Activated CD4-positive, alpha-beta T cell treated with anti-CD3 and anti-CD28 coated beads for 36 hours (primary cell): ENCODE measurements around the gene CNOT1. TPM values are rescaled to one million over a fixed set of nuclear protein-coding genes. Genes with fewer than 3 reads are reported as not detected.

Source experiments
- ATAC-seq: fragments of 200-7000 bp; cut with Tn5 transposase; one replicate; pipeline ENCODE4 v1.10.0; 2021; ENCODE audit warnings: mild to moderate bottlenecking, moderate library complexity
- CTCF ChIA-PET: fragments of 350-600 bp; sonication (Branson Sonifier 250); formaldehyde crosslinking; loops from one replicate; lab custom pipeline; 2021; ENCODE audit warnings: antibody characterized with exemption; lab: Charles Lee
- POLR2A ChIA-PET: fragments of 350-600 bp; sonication (Branson Sonifier 250); formaldehyde crosslinking; loops from one replicate; lab custom pipeline; 2021; ENCODE audit warnings: antibody characterized with exemption, inconsistent platforms; lab: Charles Lee
- DNase-seq: peaks from one replicate; pipeline ENCODE4 v3.0.0-alpha.2; 2020
- H3K27ac Mint-ChIP-seq: one replicate; pipeline ENCODE4 v1.8.0; 2021; ENCODE audit warnings: mixed read lengths
- H3K27me3 Mint-ChIP-seq: one replicate; pipeline ENCODE4 v1.8.0; 2021; ENCODE audit warnings: mixed read lengths
- H3K36me3 Mint-ChIP-seq: one replicate; pipeline ENCODE4 v1.8.0; 2021; ENCODE audit warnings: low read depth, mixed read lengths
- H3K4me1 Mint-ChIP-seq: one replicate; pipeline ENCODE4 v1.8.0; 2021; ENCODE audit warnings: mixed read lengths
- H3K4me3 Mint-ChIP-seq: one replicate; pipeline ENCODE4 v1.8.0; 2021; ENCODE audit warnings: mild to moderate bottlenecking, moderate library complexity, mixed read lengths
- H3K9me3 Mint-ChIP-seq: one replicate; pipeline ENCODE4 v1.8.0; 2021; ENCODE audit warnings: low read depth, mixed read lengths
- intact Hi-C, 2 experiments: fragments of 100-400 bp; cut with DNase I in 1 of 2; cut with micrococcal nuclease in 1 of 2; formaldehyde crosslinking; loops; one replicate each; pipeline versions ENCODE4 v1.14.2 to v1.15.1; 2022 to 2024; cut with DNase I, micrococcal nuclease
- total RNA-seq, 2 experiments: library from RNA; stranded (reverse); gene quantifications; one replicate each; pipeline ENCODE4 v1.2.3, GENCODE V29; 2021

The CNOT1 gene
- total RNA-seq, 2 experiments from 2014 or later: 265 to 348 TPM

DNA sequence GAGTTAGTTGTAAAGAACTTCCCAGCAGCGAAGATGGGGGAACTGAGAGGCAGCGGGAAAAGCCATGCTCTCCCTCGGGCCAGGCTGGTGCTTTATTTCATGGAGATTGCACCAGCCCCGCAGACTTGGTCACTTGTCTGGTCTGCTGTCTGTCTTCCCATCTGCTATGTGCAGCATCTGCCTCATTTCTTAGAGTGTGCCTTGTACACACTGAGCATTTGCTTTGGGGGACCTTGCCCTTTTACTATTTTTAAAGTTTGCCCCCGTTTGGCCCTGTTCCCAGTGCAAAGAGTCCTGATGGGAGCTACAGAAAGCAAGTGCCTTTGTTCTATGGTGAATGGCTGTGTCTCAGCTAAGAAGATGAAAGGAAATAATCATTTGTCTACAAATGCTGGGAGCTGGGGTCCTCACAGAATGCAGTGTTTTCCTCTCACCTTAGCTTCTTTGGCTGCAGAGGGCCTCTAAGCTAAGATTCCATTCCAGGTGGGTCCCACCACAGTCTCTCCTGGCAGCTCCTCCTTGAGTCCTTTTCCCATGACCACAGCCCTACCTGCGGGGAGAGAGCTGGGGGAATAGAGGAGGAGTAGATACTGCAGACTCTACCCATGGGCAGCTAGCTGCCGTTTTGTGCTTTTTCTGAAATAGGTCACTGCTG, 25.1 kb upstream of the CNOT1 start:
- peaks cover 3% of the 10 kb centered on the region for H3K27me3 Mint-ChIP-seq
- ATAC-seq (no peak), DNase-seq (no peak)
- intact Hi-C loops: no loop called here
- ChIA-PET CTCF (interaction anchor here (1.2 kb wide), 1 partner anchor 108 kb away, joined by 5 read pairs; no protein-coding TSS in a partner anchor), POLR2A (no interaction called here)
- H3K4me1 Mint-ChIP-seq: no peaks in the 10 kb centered on the region
- H3K36me3 Mint-ChIP-seq: no peaks in the 10 kb centered on the region
- H3K27ac Mint-ChIP-seq: no peak overlapping the region
- no peak overlapping the region for H3K4me3 Mint-ChIP-seq
- H3K9me3 Mint-ChIP-seq: no peaks in the 10 kb centered on the region

DNA sequence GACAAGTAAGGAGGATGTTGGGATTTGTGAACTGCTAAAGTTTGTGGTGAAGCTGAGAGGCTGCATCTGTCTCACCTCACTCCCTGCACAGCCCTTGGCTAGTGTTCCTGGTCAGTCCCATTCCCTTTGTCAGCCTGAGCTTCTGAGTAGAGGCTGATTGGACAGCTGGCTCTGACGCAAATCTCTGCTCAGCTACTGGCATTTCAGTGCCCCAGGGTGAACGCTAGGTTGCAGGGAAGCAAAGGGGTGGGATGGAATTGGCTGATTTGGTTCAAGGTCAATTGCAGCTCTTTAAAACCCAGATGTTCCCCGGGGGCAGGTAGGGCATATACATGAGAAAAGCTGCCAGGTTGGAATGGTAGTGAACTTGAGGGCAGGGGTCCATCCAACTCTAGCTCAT, 23.1 kb upstream of the CNOT1 start:
- CTCF ChIA-PET: no interaction called here
- DNase-seq (no peak), ATAC-seq (no peak)
- Mint-ChIP-seq H3K27ac (no peak overlapping the region), H3K36me3 (no peaks in the 10 kb centered on the region), H3K4me1 (no peaks in the 10 kb centered on the region), H3K27me3 (no peaks in the 10 kb centered on the region), H3K4me3 (no peak overlapping the region), H3K9me3 (no peaks in the 10 kb centered on the region)
- intact Hi-C loops: no loop called here
- POLR2A ChIA-PET: no interaction called here

DNA sequence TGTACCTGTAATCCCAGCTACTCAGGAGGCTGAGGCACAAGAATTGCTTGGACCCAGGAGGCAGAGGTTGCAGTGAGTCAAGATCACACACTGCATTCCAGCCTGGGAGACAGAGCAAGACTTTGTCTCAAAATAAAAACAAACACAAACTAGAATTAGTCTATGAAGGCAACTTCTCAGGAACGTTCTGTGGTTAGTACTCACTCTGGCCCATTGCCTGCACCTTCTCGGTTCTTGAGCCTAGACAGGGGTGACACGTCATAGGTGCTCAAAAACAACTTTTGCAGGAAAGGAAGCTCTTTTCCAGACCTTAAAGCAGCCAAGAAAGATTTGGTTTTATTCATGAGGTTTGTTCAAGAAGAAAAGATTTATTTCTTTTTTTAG, 22.3 kb upstream of the CNOT1 start:
- ChIA-PET POLR2A (no interaction called here), CTCF (no interaction called here)
- H3K36me3 Mint-ChIP-seq: no peaks in the 10 kb centered on the region
- no peaks in the 10 kb centered on the region for H3K4me1 Mint-ChIP-seq
- DNase-seq: no peak
- no peak overlapping the region for H3K27ac Mint-ChIP-seq
- H3K9me3 Mint-ChIP-seq: no peaks in the 10 kb centered on the region
- no peaks in the 10 kb centered on the region for H3K27me3 Mint-ChIP-seq
- H3K4me3 Mint-ChIP-seq: no peak overlapping the region
- intact Hi-C loops: no loop called here
- no peak for ATAC-seq

DNA sequence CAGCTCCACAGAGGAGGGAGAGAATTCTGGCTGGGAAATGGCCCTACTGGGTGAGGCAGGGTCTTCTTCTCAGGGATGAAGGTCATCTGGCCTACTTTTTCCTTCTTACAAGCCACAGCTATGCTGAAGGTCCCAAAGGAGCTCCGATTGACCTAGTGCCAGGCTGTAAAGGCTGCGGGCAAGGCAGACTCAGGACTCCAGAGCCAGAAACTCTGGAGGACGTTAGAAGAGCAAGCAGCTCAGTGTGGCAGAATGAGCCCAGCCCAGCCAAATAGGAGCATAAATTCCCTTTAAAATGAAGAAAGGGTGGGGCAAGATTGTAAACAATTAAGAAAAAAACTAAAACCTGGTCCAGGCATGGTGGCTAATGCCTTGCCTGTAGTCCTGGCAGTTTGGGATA, 20.1 kb upstream of the CNOT1 start:
- DNase-seq: no peak
- Mint-ChIP-seq H3K27ac (no peak overlapping the region), H3K27me3 (no peaks in the 10 kb centered on the region), H3K36me3 (no peaks in the 10 kb centered on the region), H3K4me1 (no peaks in the 10 kb centered on the region), H3K4me3 (no peak overlapping the region), H3K9me3 (no peaks in the 10 kb centered on the region)
- ATAC-seq: no peak
- ChIA-PET POLR2A (no interaction called here), CTCF (interaction anchor here (1.1 kb wide), 1 partner anchor 51 kb away, joined by 3 read pairs; no protein-coding TSS in a partner anchor)
- intact Hi-C loops: no loop called here

DNA sequence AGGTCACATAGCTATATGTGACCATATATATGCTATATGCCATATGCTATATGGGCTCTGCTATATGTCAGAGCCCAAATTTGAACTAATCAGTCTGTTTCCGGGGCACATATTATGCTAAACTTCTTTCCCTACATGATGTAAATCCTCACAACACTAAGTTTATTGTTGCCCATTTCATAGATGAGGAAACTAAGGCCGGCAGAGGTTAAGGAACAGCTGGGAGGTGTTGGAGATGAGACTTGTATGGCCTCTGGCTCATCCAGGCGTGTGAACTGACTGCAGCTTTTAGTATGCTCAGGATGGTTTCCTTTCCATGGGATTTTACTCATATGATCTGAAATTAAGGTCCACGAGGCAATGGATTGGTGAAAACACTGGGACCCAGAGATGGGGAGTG, 17.5 kb upstream of the CNOT1 start:
- intact Hi-C loops: no loop called here
- no peak overlapping the region for H3K4me3 Mint-ChIP-seq
- DNase-seq (no peak), ATAC-seq (no peak)
- no peaks in the 10 kb centered on the region for H3K36me3 Mint-ChIP-seq
- no peaks in the 10 kb centered on the region for H3K4me1 Mint-ChIP-seq
- no peaks in the 10 kb centered on the region for H3K27me3 Mint-ChIP-seq
- ChIA-PET POLR2A (no interaction called here), CTCF (no interaction called here)
- no peak overlapping the region for H3K27ac Mint-ChIP-seq
- H3K9me3 Mint-ChIP-seq: no peaks in the 10 kb centered on the region

DNA sequence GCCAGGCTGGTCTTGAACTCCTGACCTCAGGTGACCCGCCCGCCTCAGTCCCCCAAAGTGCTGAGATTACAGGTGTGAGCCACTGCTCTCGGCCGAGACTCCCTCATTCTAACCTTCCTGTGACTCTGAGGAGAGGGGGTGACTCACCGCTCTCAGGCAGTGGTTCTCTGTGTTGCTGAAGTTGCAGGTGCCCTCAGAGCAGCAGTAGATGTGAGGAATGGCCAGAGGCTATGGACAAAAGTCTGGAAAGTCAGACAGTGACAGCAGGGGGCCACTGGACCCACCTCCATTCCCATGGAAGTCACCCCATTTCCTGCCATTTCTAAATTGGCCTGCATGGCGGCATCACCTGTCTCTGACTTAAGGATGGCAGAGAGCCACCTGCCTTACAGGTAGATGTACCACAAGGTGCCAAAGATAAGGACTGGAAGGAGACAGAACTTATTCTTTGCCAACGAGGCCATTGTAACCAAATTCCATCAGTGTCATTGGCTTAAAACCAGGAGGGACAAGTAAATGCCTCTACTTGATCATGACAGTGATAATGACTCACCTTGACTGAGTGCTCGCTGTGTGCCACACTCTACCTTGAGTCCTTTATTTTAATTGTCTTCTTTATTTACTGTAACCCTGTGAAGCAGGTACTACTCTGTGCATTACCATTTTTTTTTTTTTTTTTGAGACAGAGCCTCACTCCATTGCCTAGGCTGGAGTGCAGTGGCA, 15.3 kb upstream of the CNOT1 start:
- DNase-seq (no peak), ATAC-seq (no peak)
- ChIA-PET CTCF (interaction anchor here (1.0 kb wide), 1 partner anchor 126 kb away, joined by 3 read pairs; no protein-coding TSS in a partner anchor), POLR2A (no interaction called here)
- no peaks in the 10 kb centered on the region for H3K36me3 Mint-ChIP-seq
- no peak overlapping the region for H3K27ac Mint-ChIP-seq
- H3K4me3 Mint-ChIP-seq: no peak overlapping the region
- H3K4me1 Mint-ChIP-seq: no peaks in the 10 kb centered on the region
- intact Hi-C loops: no loop called here
- no peaks in the 10 kb centered on the region for H3K9me3 Mint-ChIP-seq
- no peaks in the 10 kb centered on the region for H3K27me3 Mint-ChIP-seq

DNA sequence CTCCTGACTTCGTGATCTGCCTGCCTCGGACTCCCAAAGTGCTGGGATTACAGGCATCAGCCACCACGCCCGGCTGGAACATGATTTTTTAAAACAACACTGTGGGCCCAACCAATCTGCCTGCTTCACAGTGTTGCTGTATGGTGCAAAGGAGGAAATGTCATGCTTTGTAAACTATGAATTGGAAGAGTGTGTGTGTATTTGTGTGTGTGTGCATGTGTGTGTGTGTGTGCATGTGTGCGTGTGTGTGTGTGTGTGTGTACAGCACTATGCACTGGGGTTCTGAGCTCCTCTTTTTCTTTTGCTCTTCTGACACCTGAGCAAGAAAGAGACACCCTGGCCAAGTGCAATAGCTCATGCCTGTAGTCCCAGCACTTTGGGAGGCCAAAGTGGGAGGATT, 14.5 kb upstream of the CNOT1 start:
- ChIA-PET POLR2A (no interaction called here), CTCF (interaction anchor here (1.0 kb wide), 1 partner anchor 125 kb away, joined by 3 read pairs; no protein-coding TSS in a partner anchor)
- H3K27me3 Mint-ChIP-seq: no peaks in the 10 kb centered on the region
- no peak overlapping the region for H3K27ac Mint-ChIP-seq
- H3K36me3 Mint-ChIP-seq: no peaks in the 10 kb centered on the region
- no peaks in the 10 kb centered on the region for H3K9me3 Mint-ChIP-seq
- no peak for ATAC-seq
- intact Hi-C loops: no loop called here
- H3K4me3 Mint-ChIP-seq: no peak overlapping the region
- H3K4me1 Mint-ChIP-seq: no peaks in the 10 kb centered on the region
- DNase-seq: no peak

DNA sequence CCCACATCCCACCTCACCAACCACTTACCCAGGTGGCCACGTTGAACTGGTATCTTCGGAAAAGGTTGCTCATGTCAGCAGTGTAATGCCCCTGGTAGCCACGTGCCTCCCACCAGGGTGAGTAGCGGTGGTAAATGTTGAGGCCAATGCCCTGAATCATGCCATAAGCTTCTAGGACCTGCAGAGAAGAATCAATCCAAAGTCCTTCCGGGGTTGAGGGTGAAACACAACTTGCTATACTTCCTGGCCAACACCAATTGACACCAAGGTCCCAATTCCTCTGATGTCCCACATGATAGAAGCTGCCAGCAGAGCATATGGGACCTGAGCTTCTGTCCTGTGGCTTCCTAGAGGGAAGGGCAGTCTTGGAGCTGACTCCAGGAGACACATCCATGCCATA, 11.3 kb upstream of the CNOT1 start:
- intact Hi-C loops: no loop called here
- no peaks in the 10 kb centered on the region for H3K36me3 Mint-ChIP-seq
- ATAC-seq (no peak), DNase-seq (no peak)
- H3K4me3 Mint-ChIP-seq: no peak overlapping the region
- H3K4me1 Mint-ChIP-seq: no peaks in the 10 kb centered on the region
- ChIA-PET POLR2A (no interaction called here), CTCF (interaction anchor here (0.7 to 0.9 kb wide), 3 partner anchors 13 to 50 kb away, joined by 3 read pairs; no protein-coding TSS in a partner anchor)
- no peaks in the 10 kb centered on the region for H3K9me3 Mint-ChIP-seq
- no peaks in the 10 kb centered on the region for H3K27me3 Mint-ChIP-seq
- no peak overlapping the region for H3K27ac Mint-ChIP-seq

DNA sequence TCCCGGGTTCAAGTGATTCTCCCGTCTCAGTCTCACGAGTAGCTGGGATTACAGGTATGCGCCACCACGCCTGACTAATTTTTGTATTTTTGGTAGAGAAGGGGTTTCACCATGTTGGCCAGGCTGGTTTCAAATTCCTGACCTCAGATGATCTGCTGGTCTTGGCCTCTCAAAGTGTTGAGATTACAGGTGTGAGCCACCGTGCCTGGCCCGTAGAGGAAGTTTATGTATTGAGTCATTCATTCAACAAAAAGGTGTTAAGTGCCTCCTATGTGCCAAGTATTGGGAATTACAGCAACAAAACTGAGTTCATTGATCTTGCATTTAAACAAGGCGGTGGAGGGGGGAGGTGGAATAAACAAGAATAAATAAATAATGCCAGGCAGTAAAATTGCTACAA, 10.2 kb upstream of the CNOT1 start:
- Mint-ChIP-seq H3K4me1 (no peaks in the 10 kb centered on the region), H3K27ac (no peak overlapping the region), H3K27me3 (no peaks in the 10 kb centered on the region), H3K9me3 (no peaks in the 10 kb centered on the region), H3K36me3 (no peaks in the 10 kb centered on the region), H3K4me3 (no peak overlapping the region)
- DNase-seq (no peak), ATAC-seq (no peak)
- intact Hi-C loops: no loop called here
- ChIA-PET CTCF (no interaction called here), POLR2A (no interaction called here)

DNA sequence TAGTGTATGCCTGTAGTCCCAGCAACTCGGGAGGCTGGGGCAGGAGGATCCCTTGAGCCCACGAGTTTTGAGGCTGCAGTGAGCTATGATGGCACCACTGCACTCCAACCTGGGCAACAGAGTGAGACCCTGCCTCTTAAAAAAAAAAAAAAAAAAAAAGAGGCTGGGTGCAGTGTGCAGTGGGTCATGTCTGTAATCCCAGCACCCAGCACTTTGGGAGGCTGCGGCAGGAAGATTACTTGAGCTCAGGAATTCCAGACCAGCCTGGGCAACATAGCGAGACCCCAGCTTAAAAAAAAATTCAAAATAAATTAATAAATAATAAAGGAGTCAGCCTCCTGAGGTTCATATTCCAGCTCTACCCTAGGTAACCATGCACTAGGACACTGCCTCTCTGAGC, 9.6 kb upstream of the CNOT1 start:
- H3K9me3 Mint-ChIP-seq: no peaks in the 10 kb centered on the region
- H3K27me3 Mint-ChIP-seq: no peaks in the 10 kb centered on the region
- H3K36me3 Mint-ChIP-seq: no peaks in the 10 kb centered on the region
- ChIA-PET POLR2A (no interaction called here), CTCF (interaction anchor here (0.6 kb wide), 1 partner anchor 93 kb away, joined by 4 read pairs; no protein-coding TSS in a partner anchor)
- DNase-seq (no peak), ATAC-seq (no peak)
- intact Hi-C loops: no loop called here
- no peaks in the 10 kb centered on the region for H3K4me1 Mint-ChIP-seq
- H3K4me3 Mint-ChIP-seq: no peak overlapping the region
- no peak overlapping the region for H3K27ac Mint-ChIP-seq

DNA sequence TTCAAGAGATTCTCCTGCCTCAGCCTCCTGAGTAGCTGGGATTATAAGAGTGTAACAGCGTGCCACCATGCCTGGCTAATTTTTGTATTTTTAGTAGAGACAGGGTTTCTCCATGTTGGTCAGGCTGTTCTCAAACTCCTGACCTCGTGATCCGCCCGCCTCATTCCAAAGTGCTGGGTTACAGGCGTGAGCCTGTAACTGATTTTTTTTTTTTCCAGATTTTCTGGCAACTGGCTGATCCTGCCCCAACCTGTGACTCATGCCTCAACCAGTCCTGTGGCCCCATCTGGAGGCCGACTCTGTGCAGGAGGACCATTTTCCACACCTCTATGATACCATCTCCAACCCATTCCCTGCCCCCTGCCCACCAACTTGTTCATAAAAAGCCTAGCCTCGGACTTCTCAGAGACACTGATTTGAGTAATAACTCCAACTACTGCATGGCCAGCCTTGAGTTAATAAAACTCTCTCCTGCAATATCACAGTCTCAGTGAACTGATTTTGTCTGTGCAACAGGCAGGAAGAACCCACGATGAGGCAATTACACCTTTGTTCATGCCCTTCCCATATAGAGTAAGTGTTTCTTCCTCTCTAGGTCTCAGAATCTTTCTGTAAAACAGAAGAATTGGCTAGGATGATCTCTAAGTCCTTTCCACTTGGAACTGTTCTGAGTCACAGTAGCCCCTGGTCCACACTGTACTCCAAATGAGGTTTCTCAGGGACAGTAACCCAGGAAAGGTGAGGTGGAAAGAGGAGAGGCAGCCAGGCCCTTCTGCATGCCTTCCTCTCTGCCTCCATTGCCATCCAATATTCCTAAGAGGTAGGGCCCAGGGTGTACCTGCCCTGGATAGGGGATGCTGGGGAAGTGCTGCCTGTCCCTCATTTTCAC, 8.8 kb upstream of the CNOT1 start:
- H3K27me3 Mint-ChIP-seq: no peaks in the 10 kb centered on the region
- no peaks in the 10 kb centered on the region for H3K4me1 Mint-ChIP-seq
- POLR2A ChIA-PET: no interaction called here
- no peak overlapping the region for H3K4me3 Mint-ChIP-seq
- intact Hi-C loops: no loop called here
- CTCF ChIA-PET: interaction anchor here (1.0 kb wide), 1 partner anchor 98 kb away, joined by 3 read pairs; no protein-coding TSS in a partner anchor
- no peak overlapping the region for H3K27ac Mint-ChIP-seq
- H3K9me3 Mint-ChIP-seq: no peaks in the 10 kb centered on the region
- no peaks in the 10 kb centered on the region for H3K36me3 Mint-ChIP-seq
- peak; percentile 16 for DNase-seq
- ATAC-seq: no peak
